VCaP (cell line): ENCODE measurements around the gene SLC17A9.

Experiments
- H3K27ac ChIP-seq: fragments of 450-650 bp; 2 replicates; pipeline ENCODE4 v1.5.1; 2017
- TF ChIP-seq, protein P1 (sequence below): fragments of 450-650 bp; conservative IDR thresholded peaks from 2 replicates; pipeline ENCODE4 v1.5.1; 2017; ENCODE audit warnings: mild to moderate bottlenecking, moderate library complexity

SLC17A9 gene

DNA sequence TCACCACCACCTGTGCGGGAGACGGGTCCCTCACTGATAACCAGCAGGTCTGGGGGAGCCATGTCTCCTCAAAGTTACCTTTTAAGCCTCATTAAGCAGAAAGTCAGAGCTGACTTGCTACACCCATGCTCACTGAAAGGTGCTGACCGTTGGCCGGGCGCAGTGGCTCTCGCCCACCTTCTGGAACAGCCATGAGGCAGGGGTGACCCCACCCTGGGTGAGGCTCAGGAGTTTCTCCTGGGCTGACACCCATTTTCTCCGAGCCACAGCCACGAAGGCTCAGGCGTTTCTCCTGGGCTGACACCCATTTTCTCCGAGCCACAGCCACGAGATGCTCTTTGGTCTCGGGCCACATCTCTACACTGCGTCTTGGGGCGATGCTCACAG is 44.1 kb downstream of the SLC17A9 start:
- TF ChIP-seq, protein P1, sequence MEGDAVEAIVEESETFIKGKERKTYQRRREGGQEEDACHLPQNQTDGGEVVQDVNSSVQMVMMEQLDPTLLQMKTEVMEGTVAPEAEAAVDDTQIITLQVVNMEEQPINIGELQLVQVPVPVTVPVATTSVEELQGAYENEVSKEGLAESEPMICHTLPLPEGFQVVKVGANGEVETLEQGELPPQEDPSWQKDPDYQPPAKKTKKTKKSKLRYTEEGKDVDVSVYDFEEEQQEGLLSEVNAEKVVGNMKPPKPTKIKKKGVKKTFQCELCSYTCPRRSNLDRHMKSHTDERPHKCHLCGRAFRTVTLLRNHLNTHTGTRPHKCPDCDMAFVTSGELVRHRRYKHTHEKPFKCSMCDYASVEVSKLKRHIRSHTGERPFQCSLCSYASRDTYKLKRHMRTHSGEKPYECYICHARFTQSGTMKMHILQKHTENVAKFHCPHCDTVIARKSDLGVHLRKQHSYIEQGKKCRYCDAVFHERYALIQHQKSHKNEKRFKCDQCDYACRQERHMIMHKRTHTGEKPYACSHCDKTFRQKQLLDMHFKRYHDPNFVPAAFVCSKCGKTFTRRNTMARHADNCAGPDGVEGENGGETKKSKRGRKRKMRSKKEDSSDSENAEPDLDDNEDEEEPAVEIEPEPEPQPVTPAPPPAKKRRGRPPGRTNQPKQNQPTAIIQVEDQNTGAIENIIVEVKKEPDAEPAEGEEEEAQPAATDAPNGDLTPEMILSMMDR = no peak

DNA sequence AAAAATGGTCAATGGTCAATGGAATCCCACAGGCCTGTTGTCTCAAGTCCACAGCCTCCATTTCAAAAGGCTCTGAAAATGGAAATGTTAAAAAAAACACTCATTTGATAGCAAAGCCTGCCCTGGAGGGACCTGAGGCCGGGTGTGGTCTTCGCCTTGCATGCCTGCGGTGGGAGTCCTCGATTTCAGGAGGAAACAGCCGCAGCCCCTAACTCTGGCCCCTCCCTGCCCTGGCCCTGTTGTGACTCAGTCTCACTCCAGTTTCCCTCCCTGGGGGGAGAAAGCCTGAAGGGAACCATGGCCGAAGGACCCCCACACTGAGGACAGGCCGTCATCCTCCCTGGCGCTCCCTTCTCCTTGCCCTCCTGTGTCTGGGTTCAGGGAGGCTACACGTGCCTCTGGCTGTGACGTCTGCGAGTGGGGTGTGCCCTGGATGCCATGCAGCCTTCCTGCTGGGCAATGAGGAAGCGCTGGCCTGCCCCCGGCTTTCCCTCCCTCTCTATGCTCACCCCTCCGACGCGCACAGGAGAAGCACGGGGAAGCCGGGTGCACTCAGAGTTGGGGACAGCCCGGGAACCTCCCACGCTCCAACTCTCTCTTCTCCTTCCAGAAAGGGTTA is 45.0 kb downstream of the SLC17A9 start:
- no peak overlapping the region for H3K27ac ChIP-seq
- TF ChIP-seq, protein P1 = no peak

More for the DNA sequence above, 44.1 kb downstream of the SLC17A9 start:
- H3K27ac ChIP-seq = no peak overlapping the region

DNA sequence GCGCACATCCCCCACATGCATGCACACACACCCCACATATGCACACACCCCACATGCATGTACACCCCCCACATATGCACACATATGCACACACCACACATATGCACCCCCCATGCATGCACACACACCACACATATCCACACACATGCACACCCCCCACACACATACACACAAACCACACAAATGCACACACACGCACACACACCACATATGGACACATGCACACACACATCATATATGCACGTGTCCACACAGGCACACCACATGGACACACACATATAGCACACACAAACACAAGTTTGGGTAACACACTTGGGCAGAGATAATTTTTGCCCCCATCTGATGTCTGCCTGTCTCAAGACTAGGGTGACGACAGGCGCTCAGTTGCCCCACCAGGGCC is 45.9 kb downstream of the SLC17A9 start:
- H3K27ac ChIP-seq = no peak overlapping the region

GRCh38 chr20:62999580-62999979 is 47.1 kb downstream of the SLC17A9 start:
- no peak overlapping the region for H3K27ac ChIP-seq
- TF ChIP-seq, protein P1 = no peak

More for the DNA sequence above, 45.9 kb downstream of the SLC17A9 start:
- TF ChIP-seq, protein P1 = no peak

- no peak overlapping the region for H3K27ac ChIP-seq
- TF ChIP-seq, protein P1 = no peak
These were observed 47.5 kb downstream of the SLC17A9 start for GRCh38 chr20:63000036-63000435.

GRCh38 chr20:63000958-63001357 is 48.4 kb downstream of the SLC17A9 start:
- TF ChIP-seq, protein P1 = no peak
- no peak overlapping the region for H3K27ac ChIP-seq

DNA sequence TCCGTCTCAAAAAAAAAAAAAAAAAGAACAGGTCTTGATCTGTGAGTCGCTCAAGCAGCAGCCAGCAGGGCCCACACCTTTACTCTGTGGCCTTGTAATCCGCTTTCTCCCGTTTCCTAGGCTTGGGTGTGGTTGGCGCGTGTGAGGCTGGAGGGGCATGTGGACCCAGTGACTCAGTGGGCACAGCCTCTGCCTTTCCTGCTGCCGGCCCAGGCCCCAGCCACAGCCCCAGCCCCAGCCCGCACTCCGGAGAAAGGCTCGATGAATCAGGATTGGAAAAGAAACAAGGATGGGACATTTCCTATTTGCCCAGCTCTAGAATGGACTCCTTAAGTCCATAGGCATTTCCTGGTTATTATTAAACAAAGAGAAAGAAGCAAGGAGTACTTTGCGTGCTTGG is 50.0 kb downstream of the SLC17A9 start:
- TF ChIP-seq, protein P1 = no peak
- H3K27ac ChIP-seq = no peak overlapping the region
